Activated T-helper 1 cell treated with anti-CD3 and anti-CD28 coated beads, Interleukin-2, amount 50 U/mL, for 16 hours (primary cell): ENCODE data around the gene AMBRA1.

Experiments
- DNase-seq, 2 donors: peaks; one replicate each; pipeline ENCODE4 v3.0.0-alpha.2; 2020; ENCODE audit warnings: low read depth in 1 of 2, low spot score in 1 of 2

Gene AMBRA1

GRCh38 chr11:46356924-46357482, 236.8 kb downstream of the AMBRA1 start:
- DNase-seq, result no peak

- DNase-seq, result no peak
Measured at GRCh38 chr11:46353698-46354097, 240.1 kb downstream of the AMBRA1 start.

DNA sequence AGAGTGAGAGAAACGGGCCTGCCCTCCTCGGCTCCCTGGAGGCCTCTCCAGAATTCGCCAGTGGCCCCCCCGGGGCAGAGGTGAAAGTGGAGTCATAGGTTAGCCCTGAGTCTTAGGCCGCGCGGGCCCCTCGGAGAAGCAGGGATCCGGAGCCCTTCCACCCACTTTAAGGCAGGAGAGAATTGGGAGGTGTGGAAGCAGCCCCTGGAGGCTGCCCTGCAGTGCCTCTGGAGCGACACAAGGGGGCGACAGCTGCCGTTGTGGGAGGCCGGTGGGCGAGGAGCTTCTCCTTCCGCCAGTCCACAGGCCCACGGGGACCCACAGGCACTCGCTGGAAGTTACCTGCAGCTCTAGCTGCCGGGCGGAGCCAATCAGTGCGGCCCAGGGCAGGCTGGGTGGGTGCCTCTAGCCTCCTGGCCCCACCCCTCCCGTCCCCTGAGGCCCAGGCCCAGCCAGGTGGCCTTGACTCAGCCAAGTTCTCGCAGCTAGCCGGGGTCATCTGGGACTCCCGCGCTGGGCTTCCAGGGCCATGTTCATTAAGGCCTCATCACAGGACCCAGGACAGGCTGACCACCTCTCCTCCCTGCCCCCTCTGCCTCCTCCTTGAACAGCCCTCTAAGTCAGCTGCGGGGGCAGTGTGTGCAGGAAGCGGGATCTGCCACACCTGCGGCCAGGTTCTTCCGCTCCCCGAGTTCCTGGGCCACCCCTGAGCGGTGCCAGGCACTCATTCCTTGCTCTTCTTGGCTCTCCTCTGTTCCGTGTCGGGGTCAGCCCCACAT, 241.6 kb downstream of the AMBRA1 start:
- peak; percentile 59 to 66 for DNase-seq

- no peak for DNase-seq
Measured at GRCh38 chr11:46351606-46352005, 242.2 kb downstream of the AMBRA1 start.

DNA sequence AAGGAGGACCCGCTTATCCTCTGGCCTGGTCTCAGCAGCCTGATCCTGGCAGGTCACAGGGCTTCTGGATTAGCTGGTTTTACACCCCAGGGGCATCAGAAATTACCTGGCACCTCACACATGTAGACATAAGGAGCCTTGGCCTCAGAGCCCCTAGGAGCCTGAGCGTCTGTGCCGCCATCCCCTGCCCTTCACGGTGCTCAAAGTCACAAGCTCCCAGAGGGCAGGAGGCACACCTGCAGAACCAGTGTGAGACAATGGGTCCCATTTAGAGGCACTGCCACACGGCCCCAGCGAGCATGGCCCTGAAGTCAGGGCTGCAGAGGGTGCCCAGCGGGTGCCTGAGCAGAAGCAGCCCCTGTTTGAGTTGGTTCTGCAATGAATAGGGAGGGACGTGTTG, 242.7 kb downstream of the AMBRA1 start:
- DNase-seq, result no peak

DNA sequence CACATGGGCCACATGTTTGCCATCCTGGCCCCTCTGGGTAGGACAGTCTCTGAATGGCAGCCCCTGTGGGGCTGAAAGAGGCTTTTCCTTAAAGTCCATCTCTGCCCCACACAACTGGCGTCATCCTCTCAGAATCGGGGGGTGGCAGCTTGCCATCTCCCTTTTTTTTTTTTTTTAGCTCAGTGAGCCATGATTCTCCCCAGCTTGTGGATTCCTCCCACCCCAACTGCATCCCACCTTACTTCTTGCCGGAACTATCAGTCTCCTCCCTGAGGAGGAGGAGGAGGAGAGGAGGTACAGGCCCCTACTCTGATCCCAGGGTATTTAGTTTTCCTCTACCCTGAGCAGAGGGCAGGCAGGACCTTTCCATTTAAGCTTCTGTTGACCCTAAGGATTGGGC, 243.1 kb downstream of the AMBRA1 start:
- DNase-seq, result no peak

DNA sequence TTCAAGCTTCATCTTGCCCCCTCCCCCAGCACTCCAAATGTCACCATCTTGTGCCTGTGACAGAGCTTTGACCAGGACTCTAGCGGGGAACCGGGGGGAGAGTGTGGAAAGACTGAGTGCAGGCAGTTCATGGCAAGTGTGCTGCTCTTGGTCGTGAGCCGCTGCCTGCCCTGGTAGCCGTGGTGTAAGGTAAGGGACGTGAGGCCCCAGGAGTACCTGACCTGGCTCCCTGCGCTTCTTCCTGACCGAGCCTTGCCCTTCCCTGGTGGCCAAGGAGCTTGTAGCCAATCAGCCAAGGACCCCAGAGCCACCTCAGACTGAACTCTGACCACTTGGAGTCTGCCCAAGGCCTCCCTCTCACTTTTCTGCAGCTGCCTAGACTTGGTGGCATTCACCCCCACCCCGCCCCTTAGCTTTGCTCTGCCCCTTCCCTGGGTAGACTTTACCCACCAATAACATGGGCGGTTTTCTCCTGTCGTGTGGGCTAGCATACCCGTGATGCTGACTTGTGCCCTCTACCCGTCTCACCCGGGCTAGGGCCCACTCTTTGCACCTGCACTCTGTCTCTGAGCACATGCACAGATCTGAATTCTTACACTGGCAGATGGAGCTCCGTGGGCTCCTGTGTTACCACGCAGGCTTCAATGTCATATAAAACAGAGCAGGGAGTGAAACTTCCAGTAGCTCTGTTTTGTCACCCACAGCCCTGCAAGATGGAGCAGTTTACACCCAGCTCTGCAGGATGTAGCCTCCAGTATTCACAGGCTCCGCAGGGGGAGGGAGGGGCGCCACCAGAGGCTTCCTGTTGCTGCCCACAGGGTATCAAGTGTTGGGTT, 245.0 kb downstream of the AMBRA1 start:
- DNase-seq, result peak in 1 of 2 donors; percentile 36

DNA sequence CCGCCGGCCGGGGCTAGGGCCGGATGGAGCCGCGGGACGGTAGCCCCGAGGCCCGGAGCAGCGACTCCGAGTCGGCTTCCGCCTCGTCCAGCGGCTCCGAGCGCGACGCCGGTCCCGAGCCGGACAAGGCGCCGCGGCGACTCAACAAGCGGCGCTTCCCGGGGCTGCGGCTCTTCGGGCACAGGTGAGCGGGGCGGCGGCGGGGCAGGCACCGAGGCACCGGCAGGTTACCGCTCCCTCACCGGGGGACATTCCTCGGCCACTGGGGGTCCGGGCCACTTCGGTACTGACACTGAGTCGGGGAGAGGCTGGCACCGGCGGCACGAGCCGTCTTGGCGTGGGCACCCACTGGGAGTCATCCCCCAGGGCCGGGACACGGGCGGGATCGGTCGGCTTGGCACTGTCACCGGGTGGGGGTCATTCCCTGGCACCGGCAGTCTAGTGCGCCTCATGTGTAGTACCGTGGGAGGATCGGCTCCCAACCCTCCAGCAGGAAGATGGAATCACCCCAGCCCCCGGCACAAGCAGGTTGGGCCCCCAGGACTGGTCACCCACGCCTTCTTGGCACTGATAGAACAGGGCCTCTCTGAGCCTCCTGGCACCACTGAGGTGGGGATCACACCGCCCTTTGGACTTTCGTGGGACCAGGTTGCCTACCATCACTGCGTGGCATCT, 246.0 kb downstream of the AMBRA1 start:
- no peak for DNase-seq

- peak; percentile 75 to 90 for DNase-seq
Measured at GRCh38 chr11:46346886-46347636, 246.8 kb downstream of the AMBRA1 start, which contains the start of gene DGKZ. TSS of gene DGKZ (plus strand) at chr11:46347463. CDS start at chr11:46347660, 197 bp downstream.
